AG04450 (cell line): ENCODE measurements around the gene KLC1. TPM values are rescaled to one million over a fixed set of nuclear protein-coding genes. Genes with fewer than 3 reads are reported as not detected.

Experiments used
- CTCF ChIA-PET: fragments of 300-600, 350-600 bp; formaldehyde crosslinking; extraction: SDS; loops from one replicate; lab custom pipeline; 2022; ENCODE audit warnings: antibody characterized with exemption, inconsistent platforms; lab: Charles Lee
- POLR2A ChIA-PET: fragments of 350-600 bp; formaldehyde crosslinking; extraction: SDS; loops from one replicate; lab custom pipeline; 2021; ENCODE audit warnings: antibody characterized with exemption, inconsistent platforms; lab: Yijun Ruan, JAX
- DNase-seq: peaks from one replicate; pipeline ENCODE4 v3.0.0-alpha.2; 2011; ENCODE audit warnings: low read depth, low spot score
- H3K27ac ChIP-seq: one replicate; pipeline ENCODE4 v1.5.1; 2012; ENCODE audit warnings: low read depth, low read length, control low read depth
- H3K27me3 ChIP-seq: one replicate; pipeline ENCODE4 v1.6.0; 2012; ENCODE audit warnings: low read length; ENCODE audit not compliant: control insufficient read depth, insufficient read depth
- H3K4me3 ChIP-seq: 2 replicates; pipeline ENCODE4 v1.5.1; 2011; ENCODE audit warnings: mild to moderate bottlenecking, low read depth, low read length, control low read depth
- H3K9me3 ChIP-seq: 2 replicates; pipeline ENCODE4 v1.5.1; 2012; ENCODE audit warnings: low read length; ENCODE audit not compliant: control insufficient read depth, insufficient read depth
- polyA plus RNA-seq: library from polyadenylated mRNA; depleted of rRNA; stranded (reverse); fragments of >200 nt; gene quantifications from 2 replicates; pipeline ENCODE4 v1.2.3, GENCODE V29; 2011
- TF ChIP-seq, protein P1 (sequence below): IDR thresholded peaks from 2 replicates; pipeline ENCODE4 v1.5.1; 2011; ENCODE audit warnings: low read depth, low read length, control low read depth, inconsistent platforms

Gene KLC1
- polyA plus RNA-seq, 1 experiment, result 160 TPM

DNA sequence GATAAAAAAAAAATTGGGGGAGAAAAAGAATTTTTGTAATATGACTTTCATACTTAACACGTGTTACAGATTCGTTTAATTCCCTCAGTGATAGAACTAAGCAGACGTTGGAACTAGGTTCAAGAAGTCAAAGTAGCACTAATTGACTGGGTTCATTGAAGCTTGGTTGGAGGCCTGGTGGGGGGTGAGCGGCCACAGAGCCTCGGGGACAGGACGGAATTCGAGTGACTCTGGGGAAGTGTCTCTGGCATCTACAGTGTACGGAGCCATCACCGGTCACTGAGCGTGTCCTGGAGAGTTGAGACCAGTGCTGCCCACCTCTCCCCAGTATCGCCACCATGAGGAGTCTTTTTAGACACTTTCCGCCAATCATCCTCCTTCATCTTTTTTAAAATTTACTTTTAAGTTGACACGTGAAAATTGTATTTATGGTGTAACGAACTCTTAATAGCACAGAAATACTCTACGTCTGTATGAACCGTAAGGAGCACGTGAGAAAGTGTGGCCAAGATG is 87.9 kb downstream of the KLC1 start:
- peak overlapping the region; percentile 21 for H3K27ac ChIP-seq
- TF ChIP-seq, protein P1, sequence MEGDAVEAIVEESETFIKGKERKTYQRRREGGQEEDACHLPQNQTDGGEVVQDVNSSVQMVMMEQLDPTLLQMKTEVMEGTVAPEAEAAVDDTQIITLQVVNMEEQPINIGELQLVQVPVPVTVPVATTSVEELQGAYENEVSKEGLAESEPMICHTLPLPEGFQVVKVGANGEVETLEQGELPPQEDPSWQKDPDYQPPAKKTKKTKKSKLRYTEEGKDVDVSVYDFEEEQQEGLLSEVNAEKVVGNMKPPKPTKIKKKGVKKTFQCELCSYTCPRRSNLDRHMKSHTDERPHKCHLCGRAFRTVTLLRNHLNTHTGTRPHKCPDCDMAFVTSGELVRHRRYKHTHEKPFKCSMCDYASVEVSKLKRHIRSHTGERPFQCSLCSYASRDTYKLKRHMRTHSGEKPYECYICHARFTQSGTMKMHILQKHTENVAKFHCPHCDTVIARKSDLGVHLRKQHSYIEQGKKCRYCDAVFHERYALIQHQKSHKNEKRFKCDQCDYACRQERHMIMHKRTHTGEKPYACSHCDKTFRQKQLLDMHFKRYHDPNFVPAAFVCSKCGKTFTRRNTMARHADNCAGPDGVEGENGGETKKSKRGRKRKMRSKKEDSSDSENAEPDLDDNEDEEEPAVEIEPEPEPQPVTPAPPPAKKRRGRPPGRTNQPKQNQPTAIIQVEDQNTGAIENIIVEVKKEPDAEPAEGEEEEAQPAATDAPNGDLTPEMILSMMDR, result no peak
- H3K9me3 ChIP-seq, result no peaks in the 10 kb centered on the region
- ChIA-PET CTCF (no interaction called here), POLR2A (no interaction called here)
- no peaks in the 10 kb centered on the region for H3K27me3 ChIP-seq
- no peak for DNase-seq
- H3K4me3 ChIP-seq, result peak overlapping the region; percentile 80

DNA sequence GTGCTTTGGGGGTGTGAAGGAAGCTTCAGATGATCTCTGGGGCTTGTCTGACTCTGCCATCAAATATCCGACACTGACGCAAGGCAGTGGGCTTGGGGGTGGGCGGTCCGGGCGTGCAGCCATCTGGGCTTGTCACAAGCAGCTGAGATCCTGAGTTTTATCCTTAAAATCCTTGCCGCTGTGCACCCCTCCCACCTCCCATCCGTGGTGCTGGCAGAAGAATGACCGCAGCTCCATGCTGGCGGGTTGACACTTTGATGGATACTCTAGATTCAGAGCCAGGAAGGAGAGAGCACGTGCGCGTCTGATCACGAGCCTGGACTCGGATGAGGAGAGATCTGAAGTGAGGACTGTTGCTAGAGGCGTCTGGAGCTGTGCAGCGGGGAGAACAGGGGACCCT is 89.6 kb downstream of the KLC1 start:
- TF ChIP-seq, protein P1, result no peak
- CTCF ChIA-PET, result interaction anchor here (0.9 to 1.1 kb wide), 3 partner anchors 90 to 203 kb away, joined by 3 to 4 read pairs (median 3); no protein-coding TSS in a partner anchor
- peak overlapping the region; percentile 61 for H3K27ac ChIP-seq
- POLR2A ChIA-PET, result no interaction called here
- no peaks in the 10 kb centered on the region for H3K9me3 ChIP-seq
- peak; percentile 65 for DNase-seq
- H3K4me3 ChIP-seq, result peak overlapping the region; percentile 18
- H3K27me3 ChIP-seq, result no peaks in the 10 kb centered on the region

DNA sequence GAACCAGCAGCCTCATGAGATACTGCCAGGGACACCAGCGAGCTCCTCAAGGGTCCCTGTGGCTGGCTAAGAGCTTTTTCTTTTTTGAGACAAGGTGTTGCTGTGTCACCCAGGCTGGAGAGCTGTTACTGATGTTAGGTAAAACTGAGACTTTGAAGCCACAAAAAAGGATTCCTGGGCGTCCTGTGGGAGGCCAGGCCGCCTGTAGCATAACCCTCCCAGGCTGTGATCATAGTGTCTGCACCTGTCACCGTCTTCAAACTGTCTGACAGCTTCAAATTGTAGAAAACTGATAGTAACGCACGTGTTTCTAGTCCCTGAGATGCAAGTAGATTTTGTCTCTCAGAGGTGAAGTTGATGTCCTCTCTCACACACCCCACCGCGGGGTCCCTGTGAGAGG is 90.7 kb downstream of the KLC1 start:
- DNase-seq, result no peak
- Histone ChIP-seq H3K4me3 (no peak overlapping the region), H3K9me3 (no peaks in the 10 kb centered on the region), H3K27ac (no peak overlapping the region), H3K27me3 (no peaks in the 10 kb centered on the region)
- TF ChIP-seq, protein P1, result no peak
- CTCF ChIA-PET, result no interaction called here
- POLR2A ChIA-PET, result no interaction called here

DNA sequence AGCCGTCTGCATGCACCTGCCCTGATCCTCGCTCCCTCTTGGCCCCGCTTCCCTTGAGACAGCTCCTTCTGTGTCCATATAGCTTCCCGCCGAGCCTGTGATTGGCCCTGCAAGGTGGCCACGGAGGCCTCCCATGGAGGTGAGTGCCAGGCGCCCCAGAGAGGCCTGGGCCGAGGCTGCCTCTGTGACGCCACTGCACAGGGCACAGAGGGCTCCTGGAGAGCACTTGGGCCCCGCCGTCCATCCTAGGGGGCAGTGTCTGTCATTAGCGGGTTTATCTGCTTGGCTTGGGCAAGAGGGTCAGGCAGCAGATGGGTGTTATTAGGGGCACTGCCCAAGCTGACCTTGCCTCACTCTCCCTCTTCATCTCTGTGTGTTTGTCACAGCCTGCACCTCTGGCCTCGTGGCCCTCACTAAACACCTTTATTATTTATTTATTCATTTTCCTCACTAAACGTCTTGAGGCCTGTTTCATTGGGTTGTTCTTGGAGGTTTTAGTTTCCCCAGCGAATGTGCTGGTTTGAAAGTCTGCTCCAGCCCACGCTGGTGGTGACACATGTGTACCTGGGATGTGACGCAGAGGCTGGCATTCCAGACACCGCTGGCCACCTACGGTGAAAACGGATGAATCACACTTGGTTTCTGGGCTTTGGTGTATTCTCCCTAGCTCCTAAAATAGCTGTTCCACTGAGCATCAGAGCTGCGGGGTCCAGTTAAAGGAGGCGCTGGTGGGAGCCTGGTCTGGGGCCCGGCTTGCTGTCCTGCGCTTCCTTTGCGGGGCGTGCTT is 92.5 kb downstream of the KLC1 start:
- Histone ChIP-seq H3K27me3 (no peaks in the 10 kb centered on the region), H3K4me3 (no peak overlapping the region), H3K9me3 (no peaks in the 10 kb centered on the region), H3K27ac (no peak overlapping the region)
- POLR2A ChIA-PET, result no interaction called here
- TF ChIP-seq, protein P1, result no peak
- CTCF ChIA-PET, result interaction anchor here (1.0 kb wide), 1 partner anchor 87 kb away, joined by 4 read pairs; no protein-coding TSS in a partner anchor
- no peak for DNase-seq

DNA sequence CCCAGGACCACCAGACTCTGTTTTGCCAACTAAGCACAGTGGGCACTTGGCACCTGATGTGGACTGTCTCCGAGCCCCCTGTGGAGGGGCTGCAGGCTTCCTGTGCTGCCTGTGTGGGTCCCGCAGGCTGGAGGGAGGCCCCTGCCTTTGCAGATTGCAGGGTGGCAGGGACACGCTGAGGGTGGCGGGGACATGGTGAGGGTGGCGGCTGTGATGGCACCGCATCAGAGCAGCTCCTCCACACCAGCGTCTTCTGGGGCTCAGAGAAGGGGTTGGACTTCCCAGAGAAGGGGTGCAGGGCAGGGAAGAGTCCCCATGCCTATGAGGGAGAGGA is 94.7 kb downstream of the KLC1 start:
- TF ChIP-seq, protein P1, result no peak
- Histone ChIP-seq H3K4me3 (no peak overlapping the region), H3K9me3 (no peaks in the 10 kb centered on the region), H3K27me3 (no peaks in the 10 kb centered on the region), H3K27ac (no peak overlapping the region)
- ChIA-PET POLR2A (no interaction called here), CTCF (no interaction called here)
- no peak for DNase-seq
